ENCODE data around the gene ARSB.

ARSB gene

DNA sequence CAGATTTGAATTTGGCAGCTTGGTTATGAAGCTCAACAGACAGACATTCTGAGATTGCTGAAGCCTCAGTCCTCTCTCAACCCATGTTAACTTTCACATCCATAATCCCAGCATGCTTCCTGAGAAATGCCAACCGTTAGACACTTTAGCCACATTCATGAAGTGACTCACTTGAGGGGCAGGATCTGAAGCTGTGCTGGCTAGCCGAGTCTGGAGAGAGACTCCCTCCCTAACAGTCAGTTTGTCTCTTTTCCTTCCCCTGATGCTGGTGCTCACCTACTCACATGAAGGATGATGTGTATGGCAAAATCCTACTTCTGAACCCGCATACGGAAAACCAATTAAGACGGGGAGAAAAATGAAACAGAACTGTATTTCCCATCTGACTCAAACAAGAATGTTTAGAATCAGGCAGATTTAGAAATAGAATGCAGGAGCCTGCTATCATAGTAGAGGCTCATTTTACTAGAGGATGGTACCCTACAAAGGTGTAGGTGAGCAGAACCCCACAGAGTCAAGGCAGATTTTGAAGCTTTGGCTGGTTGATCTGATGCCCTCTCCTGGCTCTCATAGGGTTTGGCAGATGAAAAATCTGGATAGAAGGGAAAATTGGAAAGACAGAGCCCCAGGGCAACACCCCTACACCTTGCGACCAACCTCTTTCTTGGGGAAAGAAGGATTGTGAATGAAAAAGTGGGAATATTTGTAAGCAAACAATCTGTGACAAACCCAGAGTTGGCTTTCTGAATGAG is 185.7 kb downstream of the ARSB start:
- DNase-seq = no peak

DNA sequence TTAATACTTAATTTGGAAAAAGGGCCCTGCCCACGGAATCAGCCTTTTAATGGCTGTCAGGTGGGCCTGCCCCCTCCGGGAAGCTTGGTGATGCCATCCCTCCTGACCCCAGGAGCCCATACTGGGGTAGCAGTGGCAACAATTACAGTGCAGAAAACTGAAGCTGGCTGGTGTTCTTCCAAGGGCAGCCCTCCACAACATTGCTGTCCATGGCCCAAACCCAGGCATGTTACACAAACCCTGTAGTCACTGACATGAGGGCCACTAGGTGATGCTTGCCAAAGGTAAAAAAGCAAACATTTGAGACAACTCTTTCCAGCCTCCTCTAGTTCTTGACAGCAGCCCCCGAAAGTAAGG is 186.5 kb downstream of the ARSB start:
- DNase-seq = no peak

DNA sequence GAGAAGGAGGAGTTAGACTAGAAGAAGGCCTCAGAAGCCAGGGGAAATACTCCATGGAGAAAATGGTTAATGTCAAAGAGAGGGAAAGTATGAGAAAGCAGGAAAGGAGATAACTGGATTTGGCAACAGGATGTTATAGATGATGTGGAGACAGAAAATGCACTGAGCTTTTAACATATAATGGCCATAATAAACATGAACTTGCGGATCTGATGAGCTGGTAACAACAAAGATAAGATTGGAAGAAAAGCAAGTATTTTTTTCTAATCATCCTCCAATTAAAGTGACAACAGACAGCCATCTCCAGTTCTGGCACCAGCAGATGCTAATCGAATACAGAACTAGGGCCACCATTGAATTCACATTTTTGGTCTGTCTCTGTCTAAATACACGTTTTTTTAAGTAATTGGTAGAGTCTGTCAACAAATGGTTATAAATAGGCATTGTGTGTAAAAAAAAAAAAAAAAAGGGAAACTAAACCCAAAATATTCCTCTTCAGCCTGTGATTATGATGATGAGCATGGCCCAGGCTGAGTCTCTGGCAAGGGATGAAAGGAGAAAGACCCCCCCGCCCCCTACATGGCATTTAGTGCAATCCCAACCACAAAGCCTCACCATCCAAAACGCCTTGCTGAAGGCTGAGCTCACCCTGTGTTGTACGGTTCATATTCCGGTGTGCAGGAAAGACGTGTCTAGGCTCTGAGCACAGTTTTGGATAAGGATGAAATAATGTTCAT is 187.0 kb downstream of the ARSB start:
- DNase-seq = no peak

DNA sequence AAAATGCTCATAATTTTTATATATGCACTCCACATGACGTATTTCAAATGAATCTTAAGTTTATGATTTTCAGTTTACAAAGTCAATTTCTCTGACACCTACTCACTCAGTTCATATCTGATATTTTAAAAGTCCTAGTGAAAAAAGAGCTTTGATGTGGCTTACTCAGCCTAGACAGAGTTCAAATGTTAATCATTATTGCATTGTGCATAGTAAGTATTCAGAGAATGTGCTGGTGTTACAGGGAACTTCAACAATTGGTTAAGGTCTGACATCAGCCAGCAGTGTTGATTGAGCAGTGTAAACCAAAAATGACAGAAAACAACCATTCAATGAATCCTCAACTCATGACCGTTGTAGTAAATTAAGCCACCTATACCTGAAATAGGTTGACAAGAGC is 189.4 kb downstream of the ARSB start:
- no peak for DNase-seq

DNA sequence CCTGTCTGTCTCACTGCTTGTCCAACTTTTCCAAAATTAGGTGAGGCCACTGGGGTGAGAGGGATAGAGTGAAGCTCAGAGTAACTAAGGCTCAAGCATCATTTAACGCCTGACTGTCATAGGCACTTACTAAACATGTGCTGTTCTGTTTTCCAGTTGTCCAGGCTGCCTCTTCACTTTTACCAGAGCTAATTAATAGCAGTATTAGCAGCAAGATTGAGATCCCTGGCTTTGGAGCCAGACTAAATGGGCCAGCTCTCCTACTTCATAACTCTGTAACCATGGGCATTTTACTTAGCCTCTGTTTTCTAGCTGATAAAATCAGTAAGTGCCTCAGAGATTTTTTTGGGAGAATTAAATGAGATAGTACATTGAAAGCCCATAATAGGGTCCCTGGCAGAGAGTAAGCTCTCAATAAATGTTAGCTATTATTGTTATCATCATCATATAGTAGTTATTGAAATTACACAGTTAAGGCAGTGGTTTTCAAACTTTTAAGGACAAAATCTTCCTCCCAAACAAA is 190.4 kb downstream of the ARSB start:
- DNase-seq = no peak

DNA sequence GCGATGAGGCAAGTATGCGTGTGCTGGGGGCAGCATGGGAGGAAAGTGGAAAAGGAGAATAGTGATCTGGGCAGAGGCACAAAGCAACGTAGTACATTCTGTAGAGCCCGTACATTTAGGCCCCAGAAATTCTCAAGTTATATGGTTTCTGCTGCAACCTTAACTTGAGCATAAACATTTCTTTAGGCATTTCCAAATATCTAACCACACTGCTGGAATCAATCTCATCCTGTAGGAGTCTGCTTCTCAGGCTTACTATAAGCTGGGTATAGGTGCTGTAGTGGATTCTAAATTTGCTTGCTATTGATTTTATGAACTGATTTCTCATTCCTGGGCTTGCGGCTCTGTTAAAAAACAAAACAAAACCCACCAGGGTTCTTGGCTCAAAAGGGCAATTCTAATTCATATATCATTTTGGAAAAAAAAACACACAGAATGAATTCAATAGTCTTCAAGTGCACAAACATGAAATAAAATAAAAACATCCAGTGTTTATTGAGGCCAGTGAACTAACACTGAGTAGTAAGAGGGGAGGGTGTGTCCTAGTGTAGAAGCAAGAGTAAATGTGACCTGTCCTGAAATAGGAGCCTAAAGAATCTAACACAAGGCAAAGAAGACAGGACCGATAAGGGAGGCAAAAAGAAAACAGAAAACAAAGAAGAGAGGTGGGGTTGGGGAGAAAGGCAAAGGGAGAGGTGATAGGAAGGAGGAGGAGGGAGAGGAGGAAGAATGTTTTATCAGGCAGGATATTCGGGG is 191.0 kb downstream of the ARSB start:
- no peak for DNase-seq

DNA sequence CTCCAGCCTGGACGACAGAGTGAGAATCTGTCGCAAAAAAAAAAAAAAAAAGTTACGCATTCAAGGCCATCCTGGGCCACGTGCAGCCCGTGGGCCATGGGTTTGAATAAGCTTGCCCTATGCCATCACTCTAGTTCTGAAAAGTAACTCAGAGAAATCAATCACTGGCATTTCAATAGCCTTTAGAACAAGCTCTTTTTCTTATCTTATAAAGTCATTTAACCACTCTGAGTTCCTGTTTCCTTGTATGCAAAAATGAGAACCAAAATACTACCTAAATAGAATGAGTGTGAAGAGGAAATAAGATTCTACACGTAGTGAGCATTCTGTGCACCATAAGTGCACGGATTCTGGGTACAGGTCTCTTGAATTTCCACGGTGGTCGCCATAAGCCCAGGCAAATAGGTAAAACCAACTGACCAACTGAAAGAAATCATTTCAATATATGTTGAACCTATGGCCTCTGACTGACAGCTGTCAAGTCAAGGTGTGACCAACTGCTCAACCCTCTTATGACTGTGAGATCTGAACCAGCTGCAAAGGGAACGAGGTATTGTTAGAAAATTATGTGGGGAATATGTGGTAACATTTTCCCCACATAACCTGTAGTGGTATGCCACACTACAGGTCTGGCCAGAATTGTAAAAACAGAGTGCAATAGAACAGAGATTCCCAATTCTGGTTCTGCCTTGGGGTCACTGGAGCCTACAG is 192.6 kb downstream of the ARSB start:
- DNase-seq = no peak

DNA sequence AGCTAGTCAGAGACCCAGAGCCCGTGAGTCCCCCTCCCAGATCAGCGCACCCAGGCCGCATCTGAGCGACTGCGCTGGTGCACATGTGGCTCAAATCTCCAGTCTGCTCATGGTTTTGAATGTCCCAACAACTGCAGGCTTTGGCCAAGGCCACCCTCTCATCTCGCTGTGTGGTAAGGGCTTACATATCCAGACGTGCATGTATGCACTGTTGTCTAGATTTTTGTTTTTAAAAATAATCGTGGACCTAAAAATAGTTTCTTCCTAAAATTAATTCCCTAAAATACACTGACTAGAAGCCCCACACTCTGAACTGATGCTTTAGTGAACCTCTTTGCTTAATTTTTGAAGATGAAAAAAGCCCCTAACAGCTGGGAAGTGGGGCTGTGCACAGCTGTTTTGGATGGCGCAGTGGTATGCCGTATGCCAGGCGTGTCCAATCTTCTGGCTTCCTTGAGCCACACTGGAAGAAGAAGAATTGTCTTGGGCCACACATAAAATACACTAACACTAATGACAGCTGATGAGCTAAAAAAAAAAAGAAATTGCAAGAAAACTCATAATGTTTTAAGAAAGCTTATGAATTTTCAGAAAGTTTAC is 193.5 kb downstream of the ARSB start:
- DNase-seq = no peak

DNA sequence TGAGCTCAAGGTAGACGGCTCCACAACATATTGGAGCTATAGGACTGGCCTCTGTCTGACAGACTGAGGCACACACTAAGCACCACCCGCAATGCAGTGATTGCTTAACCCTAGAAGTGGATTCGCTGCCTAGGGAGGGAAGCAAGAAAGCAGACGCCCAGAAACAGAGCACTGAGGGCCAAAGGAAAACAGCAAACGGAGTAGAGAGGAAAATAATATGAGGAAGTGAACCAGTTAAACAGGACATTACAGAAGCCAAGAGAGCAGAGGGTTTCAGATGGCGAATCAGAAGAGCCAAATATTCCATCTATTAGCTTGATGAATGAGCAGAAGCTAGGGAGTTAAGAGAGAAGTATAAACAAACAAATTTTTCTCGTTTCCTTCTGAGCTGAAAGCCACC is 197.3 kb downstream of the ARSB start:
- no peak for DNase-seq

DNA sequence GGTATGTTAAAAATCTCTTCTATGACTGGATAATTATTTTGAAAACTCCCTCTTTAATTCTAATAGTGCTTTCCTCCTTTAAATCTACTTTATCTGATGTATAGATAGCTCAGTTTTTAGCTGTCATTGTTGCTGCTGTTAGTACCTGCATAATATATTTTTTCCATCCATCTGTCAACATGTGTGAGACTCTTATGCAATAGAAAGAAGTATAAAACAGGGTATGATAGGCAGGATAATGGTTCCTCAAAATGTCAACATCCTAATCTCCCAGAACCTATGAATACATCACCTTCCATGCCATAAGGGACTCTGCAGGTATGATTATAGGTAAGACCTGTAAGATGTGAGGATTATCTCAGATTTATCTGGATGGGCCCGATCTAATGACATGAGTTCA is 199.7 kb downstream of the ARSB start:
- DNase-seq = no peak

DNA sequence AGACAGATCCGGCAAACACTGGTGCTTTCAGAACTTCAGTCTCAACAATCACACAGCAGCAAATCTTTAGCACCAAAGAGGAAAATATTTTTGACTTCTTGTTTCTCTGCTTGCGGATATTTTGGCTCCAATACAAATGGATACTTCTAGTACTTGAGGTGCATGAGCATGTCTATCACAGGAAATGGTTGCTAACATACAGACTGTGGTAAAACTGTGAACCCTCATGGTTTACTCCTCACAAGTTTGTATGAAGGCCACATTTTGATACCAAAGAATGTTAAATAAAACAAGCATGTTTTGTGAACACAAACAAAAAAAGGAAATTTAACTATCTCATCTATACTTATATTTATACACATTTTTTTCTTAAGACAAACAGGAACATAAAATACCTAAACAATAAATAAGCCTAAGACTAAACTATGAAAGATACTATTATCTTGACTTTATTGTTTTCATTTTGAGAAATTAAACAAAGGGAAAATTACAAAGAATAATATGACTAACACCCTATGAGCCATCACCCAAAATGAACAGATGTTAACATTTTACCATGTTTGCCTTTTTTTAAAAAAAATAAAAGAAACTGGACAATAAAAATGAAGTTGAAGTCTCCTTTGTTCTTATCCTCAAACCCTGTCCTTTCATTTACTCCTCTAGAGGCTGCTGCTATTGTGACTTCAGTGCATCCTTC is 201.5 kb downstream of the ARSB start:
- DNase-seq = no peak

DNA sequence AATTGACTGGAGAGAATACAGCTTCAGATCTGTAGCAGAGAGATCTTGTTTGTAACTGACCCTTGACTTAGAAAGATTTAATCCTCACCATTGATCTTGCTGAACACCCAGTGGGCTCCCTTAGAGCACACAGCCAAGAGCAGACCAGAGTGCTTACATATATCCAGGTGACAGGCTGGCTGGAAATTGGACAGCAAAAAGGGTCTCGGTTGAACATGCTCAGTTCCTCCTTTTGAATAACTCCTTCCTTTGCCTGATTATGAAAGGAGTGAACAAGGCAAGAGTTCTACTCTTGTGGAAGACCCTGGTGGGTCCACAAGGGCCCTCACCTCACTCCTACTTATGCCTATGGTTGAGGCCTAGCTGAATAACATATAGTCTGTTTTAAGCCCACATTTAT is 202.4 kb downstream of the ARSB start:
- no peak for DNase-seq

DNA sequence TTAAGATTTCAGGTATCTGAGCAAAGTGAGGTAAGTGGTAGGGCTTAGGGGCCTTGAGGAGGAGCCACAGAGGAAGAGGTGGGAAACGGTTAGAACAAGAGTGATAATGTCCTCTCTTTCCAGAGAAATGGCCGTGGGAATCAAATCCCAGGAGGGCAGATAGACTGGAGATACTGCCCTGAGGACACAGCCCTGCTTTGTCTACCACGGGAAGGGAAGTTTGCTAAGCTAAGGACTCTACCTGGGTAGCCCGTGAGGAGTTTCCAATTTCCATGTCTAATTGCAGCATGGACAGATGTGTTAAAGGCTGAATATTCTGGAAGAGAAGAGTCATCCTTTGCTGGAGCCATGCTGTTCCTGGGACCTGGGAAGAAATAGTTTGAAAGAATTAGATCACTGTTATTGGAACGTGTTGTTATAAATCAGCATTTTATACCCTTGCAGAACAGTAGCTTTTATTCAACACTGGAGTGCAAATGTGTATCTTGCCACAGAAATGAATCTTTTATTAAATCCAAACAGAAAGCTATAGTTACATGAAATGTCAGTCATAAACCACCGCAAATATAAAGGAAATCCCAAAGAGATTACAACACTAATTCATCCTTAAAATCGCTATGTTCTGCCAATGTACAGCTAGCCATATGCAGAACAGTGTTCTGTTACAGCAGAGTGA is 203.4 kb downstream of the ARSB start:
- DNase-seq = no peak

DNA sequence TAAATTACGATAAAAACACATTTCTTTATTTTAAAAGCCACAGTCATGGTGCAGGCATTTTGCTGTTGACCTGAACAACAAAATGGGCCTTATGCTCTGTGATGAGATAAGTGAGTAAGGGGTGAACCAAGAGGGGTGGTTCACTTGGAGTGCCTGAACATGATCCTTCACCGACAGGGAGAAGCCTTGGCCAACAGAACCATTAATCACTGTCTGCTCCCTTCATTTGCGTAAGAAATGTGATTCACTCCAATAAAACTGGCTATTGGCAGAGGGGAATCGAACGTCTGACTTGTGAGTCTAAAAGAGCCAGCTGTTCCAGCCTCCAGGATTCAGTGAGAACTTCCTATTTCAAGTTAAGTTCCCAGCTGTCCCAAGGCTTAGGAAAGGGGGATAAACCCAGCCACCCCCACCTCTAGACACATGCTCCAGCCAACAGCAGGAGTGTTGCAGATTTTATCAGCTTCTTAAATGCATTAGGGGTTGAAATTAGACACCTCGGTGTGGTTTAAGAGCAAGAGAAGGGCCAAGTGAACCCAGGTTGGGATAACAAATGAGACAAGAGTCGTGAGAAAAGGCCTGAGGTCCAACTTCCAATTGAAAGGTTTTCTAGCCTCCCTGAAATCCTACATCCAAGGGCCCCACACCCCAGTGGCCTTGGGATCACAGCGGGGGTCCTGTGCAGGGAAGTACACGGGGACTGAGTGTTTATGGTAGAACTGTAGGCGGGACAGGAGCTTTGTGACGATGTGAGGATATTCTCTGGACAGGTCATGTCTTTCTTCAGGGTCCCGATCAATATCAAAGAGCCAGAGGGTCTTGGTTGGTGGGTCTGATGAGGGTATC is 205.1 kb downstream of the ARSB start:
- no peak for DNase-seq

DNA sequence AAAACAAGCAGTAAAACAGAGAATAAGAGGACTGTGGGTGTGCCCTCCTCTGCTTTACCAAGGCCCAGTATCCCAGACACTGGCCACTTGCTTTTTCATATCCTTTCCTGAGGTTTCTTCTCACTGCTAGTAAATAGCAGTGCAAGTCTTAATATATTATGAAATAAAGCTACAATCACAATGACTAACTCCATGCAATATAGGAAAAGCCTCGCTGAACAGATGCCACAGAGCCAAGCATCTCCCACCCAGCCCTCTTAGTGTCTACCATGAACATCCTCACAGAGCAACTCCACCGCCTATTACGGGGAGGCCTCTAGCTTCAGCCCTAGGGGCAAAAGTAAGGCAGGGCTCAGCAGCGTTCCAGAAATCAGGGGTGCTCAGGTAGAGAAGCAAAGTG is 205.8 kb downstream of the ARSB start:
- no peak for DNase-seq

DNA sequence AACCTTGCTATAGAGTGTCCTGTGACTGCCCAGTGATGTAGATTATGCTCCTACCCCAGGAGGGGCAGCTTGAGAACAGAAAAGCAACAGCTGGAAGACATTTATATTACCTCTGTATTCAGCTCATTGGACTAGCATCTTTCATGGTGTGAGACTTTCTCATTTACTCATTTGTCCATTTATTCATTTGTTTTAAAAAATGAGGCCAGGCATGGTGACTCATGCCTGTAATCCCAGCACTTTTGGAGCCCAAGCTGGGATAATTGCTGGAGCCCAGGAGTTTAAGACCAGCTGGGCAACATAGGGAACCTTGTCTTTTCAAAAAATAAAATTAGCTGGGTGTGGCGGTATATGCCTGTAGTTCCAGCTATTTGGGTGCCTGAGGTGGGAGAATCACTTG is 206.6 kb downstream of the ARSB start:
- DNase-seq = peak; percentile 73

DNA sequence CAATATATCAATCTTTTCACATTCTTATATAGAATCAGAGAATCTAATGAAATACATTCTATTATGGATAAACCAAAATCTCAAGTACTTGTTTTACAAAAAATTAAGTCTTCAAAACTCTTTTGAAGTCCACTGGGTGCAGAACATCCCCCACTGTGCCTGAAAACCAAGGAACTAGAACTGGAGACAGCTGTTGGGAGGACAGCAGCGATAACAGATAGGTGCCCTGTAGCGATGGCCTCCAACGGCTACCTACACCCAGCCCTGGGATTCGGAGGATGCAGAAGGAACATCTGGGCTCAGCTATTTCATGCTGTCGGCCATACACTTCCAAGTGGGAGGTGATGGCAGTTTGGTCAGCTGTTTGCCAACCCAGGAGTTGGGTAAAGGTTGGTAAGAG is 207.2 kb downstream of the ARSB start:
- no peak for DNase-seq

DNA sequence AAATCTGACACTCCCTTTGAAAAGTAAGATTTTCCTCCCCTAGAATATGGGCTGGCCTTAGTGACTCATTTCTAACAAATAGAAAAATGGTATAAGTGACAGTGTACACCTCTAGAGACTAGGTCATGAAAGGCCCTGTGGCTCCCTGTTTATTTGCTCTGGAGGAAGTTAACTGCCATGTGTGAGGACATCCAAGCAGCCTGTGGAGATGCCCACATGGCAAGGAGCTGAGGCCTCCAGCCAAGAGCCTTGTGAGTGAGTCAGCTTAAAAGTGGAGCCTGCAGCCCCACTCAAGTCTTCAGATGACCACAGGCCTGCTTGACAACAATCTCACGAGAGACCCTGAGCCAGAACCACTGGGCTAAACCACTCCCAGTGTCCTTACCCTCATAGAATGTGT is 208.5 kb downstream of the ARSB start:
- no peak for DNase-seq

DNA sequence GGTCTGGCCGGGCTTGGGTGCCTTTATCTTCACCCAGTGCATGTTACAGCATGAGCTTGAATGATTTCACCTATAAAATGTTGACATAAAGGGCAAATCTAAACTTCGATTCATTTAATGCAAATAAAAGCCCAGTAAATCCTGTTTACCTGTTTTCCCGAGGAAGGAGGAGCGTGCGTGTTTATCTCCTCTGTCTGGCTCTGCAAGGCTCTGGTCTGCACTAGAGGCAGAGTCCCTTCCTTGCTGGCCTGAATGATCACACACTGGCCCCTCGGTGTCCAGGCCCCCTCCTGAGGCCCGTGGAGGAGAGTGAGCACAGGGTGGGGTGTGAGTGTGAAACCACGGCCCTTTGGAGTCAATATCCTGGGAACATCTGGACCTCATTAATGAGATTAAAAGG is 211.5 kb downstream of the ARSB start:
- no peak for DNase-seq

All from COR-L47 (cell line).